Cardiac fibroblast (primary cell): Measurements from ENCODE around the gene KLHL29.
"Not testable (repeated sequence)": the region's sequence is repeated elsewhere in the genome, so short reads cannot be mapped to it uniquely, and the experiment has no call there.

Source experiments
- DNase-seq, 2 donors: peaks; one replicate each; pipeline versions ENCODE4 v3.0.0 to v3.0.0-alpha.2; 2010; ENCODE audit warnings: low read depth in 2 of 2
- H3K4me3 ChIP-seq, 2 donors: replicated peaks in 1 of 2; 1 replicate in 1 of 2; 2 replicates in 1 of 2; pipeline ENCODE4 v1.5.1; 2011; ENCODE audit warnings: low read depth in 2 of 2, low read length in 2 of 2, mild to moderate bottlenecking in 2 of 2, moderate library complexity in 1 of 2
- CTCF ChIP-seq: IDR thresholded peaks from one replicate; pipeline ENCODE4 v1.5.1; 2011; ENCODE audit warnings: low read depth, mild to moderate bottlenecking, low read length, inconsistent platforms

The KLHL29 gene

GRCh38 chr2:23390152-23390551 is 5.2 kb downstream of the KLHL29 start:
- peak in 1 of 2 donors; percentile 8 for DNase-seq
- TF ChIP-seq CTCF = no peak
- H3K4me3 ChIP-seq = no peak overlapping the region

DNA sequence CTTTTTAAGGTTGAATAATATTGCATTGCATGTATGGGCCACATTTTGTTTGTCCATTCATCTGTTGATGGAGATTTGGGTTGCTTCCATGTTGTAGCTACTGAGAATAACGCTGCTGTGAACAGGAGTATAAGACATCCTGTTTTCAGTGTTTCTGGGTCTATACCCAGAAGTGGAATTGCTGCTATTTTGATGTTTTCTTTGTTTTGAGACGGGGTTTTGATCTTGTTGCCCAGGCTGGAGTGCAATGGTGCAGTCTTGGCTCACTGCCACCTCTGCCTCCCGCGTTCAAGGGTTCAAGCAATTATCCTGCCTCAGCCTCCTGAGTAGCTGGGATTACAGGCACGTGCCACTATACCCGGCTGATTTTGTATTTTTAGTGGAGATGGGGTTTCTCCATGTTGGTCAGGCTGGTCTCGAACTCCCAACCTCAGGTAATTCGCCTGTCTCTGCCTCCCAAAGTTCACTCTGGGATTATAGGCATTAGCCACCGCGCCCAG is 6.3 kb downstream of the KLHL29 start:
- not testable (repeated sequence) for H3K4me3 ChIP-seq, DNase-seq

GRCh38 chr2:23393722-23394121 is 8.7 kb downstream of the KLHL29 start:
- no peak overlapping the region for H3K4me3 ChIP-seq
- no peak for TF ChIP-seq CTCF
- DNase-seq = no peak

GRCh38 chr2:23394700-23395099 is 9.7 kb downstream of the KLHL29 start:
- H3K4me3 ChIP-seq = no peak overlapping the region
- TF ChIP-seq CTCF = no peak
- DNase-seq = no peak

DNA sequence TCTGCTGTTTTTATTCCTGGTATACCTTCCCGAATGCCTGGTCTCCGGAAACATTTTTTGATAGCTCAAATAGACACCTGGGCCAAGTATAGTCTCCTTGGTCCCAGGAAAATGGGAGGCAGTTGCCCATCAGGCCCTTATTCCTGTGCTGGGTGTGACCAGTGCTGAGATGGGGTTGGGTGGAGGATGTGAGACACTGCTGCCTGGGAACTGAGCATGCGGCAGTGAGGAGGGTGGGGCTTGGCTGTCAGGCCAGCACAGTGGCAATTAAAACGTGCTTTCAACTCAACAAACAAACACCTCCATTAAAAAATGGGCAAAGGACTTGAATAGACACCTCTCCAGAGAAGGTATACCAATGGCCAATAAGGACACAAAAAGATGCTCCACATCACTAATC is 12.5 kb downstream of the KLHL29 start:
- TF ChIP-seq CTCF = no peak
- DNase-seq = no peak
- no peak overlapping the region for H3K4me3 ChIP-seq

GRCh38 chr2:23399674-23400261 is 14.8 kb downstream of the KLHL29 start:
- DNase-seq = no peak
- H3K4me3 ChIP-seq = no peak overlapping the region
- no peak for TF ChIP-seq CTCF

- no peak for DNase-seq
- H3K4me3 ChIP-seq = no peak overlapping the region
- TF ChIP-seq CTCF = no peak
Observed at GRCh38 chr2:23400703-23401102, 15.7 kb downstream of the KLHL29 start.
